GM12891 (cell line): Measurements from ENCODE around the gene PLPP1.

Experiments used
- POLR2AphosphoS5 ChIP-seq: IDR thresholded peaks from 2 replicates; pipeline ENCODE4 v1.6.1; 2011; ENCODE audit warnings: low read depth, low read length, control low read depth
- SPI1 ChIP-seq: IDR thresholded peaks from 2 replicates; pipeline ENCODE4 v1.6.1; 2011; ENCODE audit warnings: low read depth, low read length, control low read depth
- TAF1 ChIP-seq: IDR thresholded peaks from 2 replicates; pipeline ENCODE4 v1.6.1; 2011; ENCODE audit warnings: low read depth, low read length, control low read depth

GRCh38 chr5:55583578-55583977 lies 48.8 kb upstream of the PLPP1 start:
- TF ChIP-seq POLR2AphosphoS5 (no peak), TAF1 (no peak), SPI1 (no peak)
